Kidney epithelial cell (primary cell): ENCODE results near the gene PSMA6. TPM values are rescaled to one million over a fixed set of nuclear protein-coding genes. Genes with fewer than 3 reads are reported as not detected.
"Not testable (repeated sequence)": the region's sequence is repeated elsewhere in the genome, so short reads cannot be mapped to it uniquely, and the experiment has no call there.

Experiments
- DNase-seq: peaks from one replicate; pipeline ENCODE4 v3.0.0-alpha.2; 2010; ENCODE audit warnings: low read depth
- H3K27me3 ChIP-seq: 2 replicates; pipeline ENCODE4 v1.6.0; 2011; ENCODE audit warnings: low read length; ENCODE audit not compliant: control insufficient read depth, insufficient read depth
- H3K36me3 ChIP-seq: 2 replicates; pipeline ENCODE4 v1.5.1; 2011; ENCODE audit warnings: low read length; ENCODE audit not compliant: control insufficient read depth, insufficient read depth
- H3K4me3 ChIP-seq: 2 replicates; pipeline ENCODE4 v1.5.1; 2011; ENCODE audit warnings: low read depth, mild to moderate bottlenecking, control low read depth, low read length
- total RNA-seq: library from RNA; depleted of rRNA; stranded (reverse); fragments of >200 nt; gene quantifications from 2 replicates; pipeline ENCODE4 v1.2.3, GENCODE V29; 2015
- TF ChIP-seq, protein P1 (sequence below): IDR thresholded peaks from 2 replicates; pipeline ENCODE4 v1.5.1; 2011; ENCODE audit warnings: mild to moderate bottlenecking, moderate library complexity, low read length, control low read depth, inconsistent platforms; ENCODE audit not compliant: insufficient read depth, poor library complexity, severe bottlenecking

PSMA6 gene
- total RNA-seq, 1 donor from 2014 or later, result 214 TPM

DNA sequence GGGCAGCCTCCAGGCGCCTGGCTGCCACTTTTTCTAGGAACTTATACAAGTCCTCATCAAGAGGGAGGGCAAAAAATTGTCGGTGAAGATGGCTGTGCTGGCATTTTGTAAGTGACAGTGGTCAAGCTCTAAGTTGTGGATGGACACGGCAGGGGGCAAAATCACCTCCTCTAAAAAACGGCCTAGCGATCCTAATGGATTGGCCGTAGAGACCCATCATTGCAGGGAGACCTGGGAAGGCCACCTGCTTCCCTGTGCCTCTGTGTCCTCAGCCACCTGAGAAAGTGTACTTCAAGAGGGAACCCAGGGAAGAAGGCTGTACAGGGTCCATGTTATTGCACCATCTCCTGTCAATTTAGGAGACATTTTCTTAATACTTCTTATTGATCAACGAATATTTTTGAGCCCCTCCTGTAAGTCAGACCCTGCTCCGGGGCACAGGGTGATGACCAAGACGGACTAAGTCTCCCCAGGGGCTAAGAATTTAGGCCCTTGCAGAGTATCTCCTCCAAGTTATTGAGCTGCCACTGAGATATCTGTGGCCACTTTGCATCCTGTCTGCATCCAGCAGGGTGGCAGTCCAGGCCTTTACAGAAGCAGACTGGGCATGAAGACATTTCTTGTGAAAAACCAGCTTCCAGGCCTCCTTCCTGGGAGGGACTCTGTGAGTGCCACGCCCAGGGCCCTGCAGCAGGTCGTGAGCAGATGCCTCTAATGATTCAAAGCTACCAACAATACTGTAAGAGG is 40.5 kb downstream of the PSMA6 start:
- TF ChIP-seq, protein P1, sequence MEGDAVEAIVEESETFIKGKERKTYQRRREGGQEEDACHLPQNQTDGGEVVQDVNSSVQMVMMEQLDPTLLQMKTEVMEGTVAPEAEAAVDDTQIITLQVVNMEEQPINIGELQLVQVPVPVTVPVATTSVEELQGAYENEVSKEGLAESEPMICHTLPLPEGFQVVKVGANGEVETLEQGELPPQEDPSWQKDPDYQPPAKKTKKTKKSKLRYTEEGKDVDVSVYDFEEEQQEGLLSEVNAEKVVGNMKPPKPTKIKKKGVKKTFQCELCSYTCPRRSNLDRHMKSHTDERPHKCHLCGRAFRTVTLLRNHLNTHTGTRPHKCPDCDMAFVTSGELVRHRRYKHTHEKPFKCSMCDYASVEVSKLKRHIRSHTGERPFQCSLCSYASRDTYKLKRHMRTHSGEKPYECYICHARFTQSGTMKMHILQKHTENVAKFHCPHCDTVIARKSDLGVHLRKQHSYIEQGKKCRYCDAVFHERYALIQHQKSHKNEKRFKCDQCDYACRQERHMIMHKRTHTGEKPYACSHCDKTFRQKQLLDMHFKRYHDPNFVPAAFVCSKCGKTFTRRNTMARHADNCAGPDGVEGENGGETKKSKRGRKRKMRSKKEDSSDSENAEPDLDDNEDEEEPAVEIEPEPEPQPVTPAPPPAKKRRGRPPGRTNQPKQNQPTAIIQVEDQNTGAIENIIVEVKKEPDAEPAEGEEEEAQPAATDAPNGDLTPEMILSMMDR, result no peak
- DNase-seq, result no peak
- Histone ChIP-seq H3K27me3 (no peaks in the 10 kb centered on the region), H3K4me3 (no peak overlapping the region), H3K36me3 (no peaks in the 10 kb centered on the region)

GRCh38 chr14:35333264-35333730 is 41.1 kb downstream of the PSMA6 start:
- no peak overlapping the region for H3K4me3 ChIP-seq
- DNase-seq, result no peak
- no peaks in the 10 kb centered on the region for H3K36me3 ChIP-seq
- no peaks in the 10 kb centered on the region for H3K27me3 ChIP-seq
- TF ChIP-seq, protein P1, result no peak

DNA sequence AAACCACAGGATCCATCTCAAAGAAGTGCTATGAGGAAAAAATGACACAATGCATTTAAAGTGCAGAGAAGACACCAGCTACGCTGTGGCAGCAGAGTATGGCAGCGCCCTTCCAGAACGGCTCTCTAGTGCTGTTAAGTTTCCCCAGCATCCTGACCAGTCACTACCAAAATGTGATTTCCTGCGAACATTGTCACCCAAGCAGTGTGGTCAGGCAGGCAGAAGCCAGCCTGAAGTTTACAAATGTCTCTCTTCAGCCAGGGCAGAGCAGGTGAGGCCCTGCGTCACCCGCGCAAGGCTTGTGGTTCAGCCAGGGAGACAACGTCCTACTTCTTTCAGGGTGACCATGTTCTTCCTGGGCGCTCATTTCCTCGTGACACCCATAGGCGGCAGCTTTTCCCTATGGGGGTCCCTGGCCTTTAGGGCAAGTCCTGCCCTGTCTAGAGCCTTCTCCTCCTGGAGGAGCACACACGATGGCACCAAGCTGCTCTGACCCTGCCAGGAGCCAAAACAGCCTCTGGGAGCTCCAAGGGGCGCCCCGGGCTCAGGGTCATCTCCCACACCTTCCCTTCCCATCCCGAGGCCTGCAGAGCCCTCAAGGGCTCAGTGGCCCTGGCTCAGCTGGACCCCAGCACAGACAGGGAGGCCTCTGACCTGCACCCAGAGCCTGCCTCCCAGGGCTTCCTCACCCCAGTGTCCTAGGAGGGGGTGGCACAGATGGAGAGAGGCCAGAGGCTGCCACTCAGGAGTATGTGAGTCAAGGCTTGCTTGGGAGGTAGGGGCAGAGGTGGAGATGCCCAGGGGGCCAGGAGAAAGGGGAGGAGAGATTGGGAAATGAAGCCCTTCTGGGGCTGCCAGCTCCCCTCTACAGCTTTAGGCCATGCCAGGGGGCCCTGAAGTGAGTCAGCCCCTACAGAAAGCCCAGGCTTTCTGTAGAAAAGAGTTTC is 41.9 kb downstream of the PSMA6 start:
- H3K27me3 ChIP-seq, result no peaks in the 10 kb centered on the region

GRCh38 chr14:35335388-35336092 is 43.4 kb downstream of the PSMA6 start:
- TF ChIP-seq, protein P1, result no peak
- DNase-seq, result no peak
- H3K4me3 ChIP-seq, result no peak overlapping the region
- H3K36me3 ChIP-seq, result no peaks in the 10 kb centered on the region
- H3K27me3 ChIP-seq, result no peaks in the 10 kb centered on the region

More for the DNA sequence above, 41.9 kb downstream of the PSMA6 start:
- Histone ChIP-seq H3K4me3 (no peak overlapping the region), H3K36me3 (no peaks in the 10 kb centered on the region)
- no peak for DNase-seq
- TF ChIP-seq, protein P1, result no peak

DNA sequence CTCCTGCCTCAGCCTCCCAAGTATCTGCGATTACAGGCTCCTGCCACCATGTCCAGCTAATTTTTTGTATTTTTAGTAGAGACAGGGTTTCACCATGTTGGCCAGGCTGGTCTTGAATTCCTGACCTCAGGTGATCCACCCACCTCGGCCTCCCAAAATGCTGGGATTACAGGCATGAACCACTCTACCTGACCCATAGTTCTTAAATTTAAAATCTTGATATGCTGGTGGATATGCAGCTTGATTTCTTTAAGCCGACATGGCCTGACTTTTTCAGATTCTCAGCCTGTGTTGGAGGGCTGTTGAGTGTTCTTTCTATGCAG is 44.0 kb downstream of the PSMA6 start:
- DNase-seq, H3K36me3 ChIP-seq, H3K27me3 ChIP-seq, H3K4me3 ChIP-seq: not testable (repeated sequence)
